GM12891 (cell line): Measurements from ENCODE around the gene CHPF.

ENCODE experiments used
- DNase-seq: peaks from one replicate; pipeline ENCODE4 v3.0.0; 2011; ENCODE audit warnings: low spot score; ENCODE audit not compliant: insufficient read length
- FAIRE-seq: peaks from 2 replicates; lab custom pipeline; 2011; peaks lifted over from hg19 to GRCh38; lab: Jason Lieb, UNC
- PAX5 ChIP-seq: IDR thresholded peaks from 2 replicates; pipeline ENCODE4 v1.6.1; 2011; ENCODE audit warnings: low read length, moderate library complexity, mild to moderate bottlenecking; ENCODE audit not compliant: insufficient read depth, severe bottlenecking
- POLR2A ChIP-seq: IDR thresholded peaks from 2 replicates; pipeline ENCODE4 v1.6.1; 2011; ENCODE audit warnings: low read depth, low read length, control low read depth
- POLR2AphosphoS5 ChIP-seq: IDR thresholded peaks from 2 replicates; pipeline ENCODE4 v1.6.1; 2011; ENCODE audit warnings: low read depth, low read length, control low read depth
- POU2F2 ChIP-seq: IDR thresholded peaks from 2 replicates; pipeline ENCODE4 v1.6.1; 2011; ENCODE audit warnings: low read depth, mild to moderate bottlenecking, control low read depth, low read length, moderate library complexity
- SPI1 ChIP-seq: IDR thresholded peaks from 2 replicates; pipeline ENCODE4 v1.6.1; 2011; ENCODE audit warnings: low read depth, low read length, control low read depth
- TAF1 ChIP-seq: IDR thresholded peaks from 2 replicates; pipeline ENCODE4 v1.6.1; 2011; ENCODE audit warnings: low read depth, low read length, control low read depth

The CHPF gene

GRCh38 chr2:219523031-219523671, 20.5 kb downstream of the CHPF start:
- no peak for DNase-seq
- no peak for FAIRE-seq
- TF ChIP-seq SPI1 (no peak), POU2F2 (no peak), POLR2AphosphoS5 (no peak), PAX5 (no peak), POLR2A (no peak), TAF1 (no peak)

GRCh38 chr2:219522111-219523030, 21.2 kb downstream of the CHPF start:
- no peak for FAIRE-seq
- TF ChIP-seq PAX5 = no peak
- TF ChIP-seq POLR2A = no peak
- TF ChIP-seq POLR2AphosphoS5 = no peak
- TF ChIP-seq SPI1 = no peak
- no peak for TF ChIP-seq POU2F2
- TF ChIP-seq TAF1 = no peak
- DNase-seq = no peak

GRCh38 chr2:219521066-219521880, 22.3 kb downstream of the CHPF start:
- DNase-seq = no peak
- TF ChIP-seq SPI1 (no peak), POU2F2 (no peak), PAX5 (no peak), POLR2AphosphoS5 (no peak), POLR2A (no peak), TAF1 (no peak)
- FAIRE-seq = no peak

DNA sequence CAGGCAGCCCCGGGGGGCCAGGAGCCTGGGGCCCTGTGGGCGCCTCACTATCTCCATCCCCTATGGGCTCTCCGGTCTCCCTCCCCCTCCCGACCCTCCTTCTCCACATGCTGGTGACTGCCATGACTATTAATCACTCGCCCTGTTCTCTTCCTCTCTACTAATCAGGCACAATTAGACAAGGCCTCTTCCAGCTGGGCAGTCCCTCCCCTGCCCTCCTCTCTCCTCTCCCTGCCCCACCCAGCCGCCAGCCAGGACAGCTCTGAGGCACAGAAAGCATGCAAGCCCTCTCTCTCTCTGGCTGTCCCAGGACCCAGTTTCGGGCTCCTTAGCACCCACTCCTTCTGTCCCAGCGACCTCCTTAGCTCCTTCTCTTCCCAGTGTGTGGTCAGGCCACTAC, 23.5 kb downstream of the CHPF start:
- DNase-seq (no peak), FAIRE-seq (no peak)
- TF ChIP-seq PAX5 (no peak), TAF1 (no peak), POLR2AphosphoS5 (no peak), POLR2A (no peak), SPI1 (no peak), POU2F2 (no peak)

- TF ChIP-seq POU2F2 (no peak), TAF1 (no peak), POLR2A (no peak), PAX5 (no peak), SPI1 (no peak)
- FAIRE-seq = no peak
Observed at GRCh38 chr2:219519526-219519916, 24.1 kb downstream of the CHPF start.

GRCh38 chr2:219517954-219518778, 25.4 kb downstream of the CHPF start:
- FAIRE-seq (no peak), DNase-seq (no peak)
- no peak for TF ChIP-seq SPI1
- no peak for TF ChIP-seq POU2F2
- TF ChIP-seq POLR2AphosphoS5 = no peak

More at GRCh38 chr2:219519526-219519916, 24.1 kb downstream of the CHPF start:
- DNase-seq = no peak

DNA sequence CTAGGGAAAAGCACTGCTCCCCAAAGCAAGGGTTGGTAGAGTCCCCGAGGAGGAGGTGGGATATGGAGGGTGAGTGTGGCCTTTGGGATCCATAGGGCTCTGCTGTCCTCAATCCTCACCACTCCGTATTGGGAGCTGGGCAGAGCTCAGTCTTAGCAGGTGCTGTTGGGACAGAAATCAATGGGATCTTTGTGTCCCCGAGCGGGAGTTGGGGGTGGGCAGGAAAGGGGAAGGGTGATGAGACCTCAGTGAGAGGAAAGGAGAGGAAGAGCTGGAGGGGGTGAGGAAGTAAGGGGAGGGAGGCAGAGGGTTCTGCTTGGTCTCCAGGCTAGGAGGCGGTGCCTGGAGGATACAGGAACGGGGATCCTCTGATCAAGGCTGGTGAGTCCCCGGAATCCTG, 26.7 kb downstream of the CHPF start:
- DNase-seq (no peak), FAIRE-seq (no peak)
- TF ChIP-seq SPI1 = no peak
- TF ChIP-seq PAX5 = no peak
- no peak for TF ChIP-seq POLR2AphosphoS5
- TF ChIP-seq POU2F2 = no peak
- TF ChIP-seq TAF1 = no peak
- TF ChIP-seq POLR2A = no peak

DNA sequence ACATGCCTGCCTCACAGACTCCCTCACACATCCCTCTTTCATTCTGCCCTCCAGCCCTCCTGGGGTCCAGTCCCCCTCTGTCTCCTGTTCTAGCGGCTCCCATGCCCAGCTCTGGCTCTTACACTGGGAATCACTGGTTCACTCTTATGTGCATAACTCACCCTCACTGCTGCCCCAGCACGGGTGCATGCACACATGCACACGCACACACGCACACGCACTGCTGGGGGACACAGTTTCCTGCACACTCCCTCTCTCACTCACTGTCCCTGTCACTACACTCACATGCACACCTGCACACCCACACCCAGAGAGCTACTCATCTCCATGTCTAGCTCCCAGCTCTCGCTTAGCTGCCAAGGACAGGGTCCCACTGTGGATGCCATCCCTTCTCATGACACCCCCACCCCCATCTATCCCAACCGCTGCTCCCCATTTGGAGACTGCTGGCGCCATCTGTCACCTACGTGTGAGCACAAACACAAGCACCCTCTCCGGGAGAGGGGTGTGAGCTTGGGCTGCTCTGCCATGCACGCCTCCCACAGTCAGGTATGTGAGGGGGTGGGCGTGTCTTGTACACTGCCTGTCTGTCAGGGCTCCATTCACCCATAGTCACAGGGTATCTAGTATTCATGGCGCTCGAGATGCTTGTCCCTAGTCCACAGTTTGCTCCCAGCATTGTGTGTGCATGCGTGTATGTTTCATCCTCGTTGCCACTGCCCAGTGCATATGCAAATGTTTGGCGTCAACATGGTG, 27.6 kb downstream of the CHPF start:
- TF ChIP-seq PAX5 (no peak), SPI1 (no peak), POLR2AphosphoS5 (no peak), TAF1 (no peak), POU2F2 (no peak), POLR2A (no peak)
- FAIRE-seq (no peak), DNase-seq (no peak)
